Right cardiac atrium (tissue), 5 donors: ENCODE results near the gene GMEB2. TPM values are rescaled to one million over a fixed set of nuclear protein-coding genes. Genes with fewer than 3 reads are reported as not detected.
"Not testable (repeated sequence)": the region's sequence is repeated elsewhere in the genome, so short reads cannot be mapped to it uniquely, and the experiment has no call there.

Source experiments
- ATAC-seq, 2 donors: fragments of 200-7000 bp; cut with Tn5 transposase; one replicate each; pipeline versions ENCODE4 v1.8.0 to v1.9.1; 2020; ENCODE audit warnings: moderate library complexity in 2 of 2, mild to moderate bottlenecking in 1 of 2
- DNase-seq, 3 donors: peaks; one replicate each; pipeline ENCODE4 v3.0.0-alpha.2; 2020
- H3K27ac ChIP-seq: one replicate; pipeline ENCODE4 v1.5.1; 2013; ENCODE audit warnings: mild to moderate bottlenecking, low read length, control low read depth, moderate library complexity
- H3K27me3 ChIP-seq: one replicate; pipeline ENCODE4 v1.6.1; 2013; ENCODE audit not compliant: control insufficient read depth, insufficient read depth
- H3K4me1 ChIP-seq: one replicate; pipeline ENCODE4 v1.6.1; 2013; ENCODE audit warnings: low read length; ENCODE audit not compliant: control insufficient read depth, insufficient read depth
- H3K4me3 ChIP-seq: one replicate; pipeline ENCODE4 v1.5.1; 2013; ENCODE audit warnings: low read length, control low read depth
- H3K9me3 ChIP-seq: one replicate; pipeline ENCODE4 v1.6.1; 2013; ENCODE audit warnings: low read length; ENCODE audit not compliant: control insufficient read depth
- WGBS: extraction: QIAGEN DNeasy Blood & Tissue Kit; methylation state at CpG from one replicate; pipeline ENCODE4 v1.1.7; 2013; 5-methylcytosine and 5-hydroxymethylcytosine counted together
- intact Hi-C, 4 donors: fragments of 100-400 bp; cut with DNase I; formaldehyde crosslinking; loops; one replicate each; pipeline versions ENCODE4 v1.11.0 to v1.14.0; 2022 to 2023
- polyA plus RNA-seq: library from polyadenylated mRNA; stranded (reverse); fragments of 200-250 nt; gene quantifications from one replicate; pipeline ENCODE4 v1.2.3, GENCODE V29; 2013
- total RNA-seq, 4 donors: library from RNA; stranded (reverse); fragmentation: NEBNext Ultra II Directional; extraction: Animal tissue kit (Norgen Biotek cat#: 25700); gene quantifications; one replicate each; pipeline ENCODE4 v1.2.1, GENCODE V29; 2021
- donor health status: healthy with polysubstance abuse.
- donor health status: DM: no; HTN: yes; CAD: no.
- donor health status: DM: no; HTN: no; CAD: no.
- donor health status: DM: no; HTN: yes; CAD: no; lungs with severe emphysema.
- donor health status: DM: yes; HTN: yes; CAD: no.

Gene GMEB2
- total and polyA plus RNA-seq, 5 donors: 6.5 to 7.7 (median 7.1) TPM

DNA sequence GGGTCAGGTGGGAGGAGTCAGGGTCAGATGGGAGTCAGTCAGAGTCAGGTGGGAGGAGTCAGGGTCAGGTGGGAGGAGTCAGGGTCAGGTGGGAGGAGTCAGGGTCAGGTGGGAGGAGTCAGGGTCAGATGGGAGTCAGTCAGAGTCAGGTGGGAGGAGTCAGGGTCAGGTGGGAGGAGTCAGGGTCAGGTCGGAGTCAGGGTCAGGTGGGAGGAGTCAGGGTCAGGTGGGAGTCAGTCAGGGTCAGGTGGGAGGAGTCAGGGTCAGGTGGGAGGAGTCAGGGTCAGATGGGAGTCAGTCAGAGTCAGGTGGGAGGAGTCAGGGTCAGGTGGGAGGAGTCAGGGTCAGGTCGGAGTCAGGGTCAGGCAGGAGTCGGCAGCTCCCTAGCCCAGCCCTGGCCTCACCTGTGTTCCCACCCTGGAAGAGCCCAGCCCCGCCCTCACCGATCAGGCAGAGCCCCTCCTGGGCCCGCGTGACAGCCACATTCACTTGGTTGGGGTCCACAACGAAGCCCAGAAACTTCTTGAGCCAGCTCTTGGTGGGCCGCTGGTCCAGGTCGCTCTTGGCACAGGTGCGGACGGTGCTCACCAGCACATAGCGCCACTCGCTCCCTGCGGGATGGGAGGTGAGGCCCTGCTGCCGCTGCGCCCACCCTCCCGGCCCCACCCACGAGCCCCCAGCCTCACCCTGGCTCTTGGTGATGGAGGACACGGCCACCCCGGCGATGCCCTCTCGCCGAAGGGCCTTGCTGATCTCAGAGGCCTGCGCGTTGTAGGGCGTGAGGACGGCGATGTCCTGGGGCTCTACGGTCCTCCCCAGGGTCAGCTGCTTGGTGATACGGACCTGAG is 67.2 kb downstream of the GMEB2 start:
- peak in 1 of 3 donors; percentile 51 for DNase-seq
- H3K27me3 ChIP-seq, H3K4me3 ChIP-seq, H3K4me1 ChIP-seq, intact Hi-C loops, H3K9me3 ChIP-seq, ATAC-seq, H3K27ac ChIP-seq: not testable (repeated sequence)
- 94% methylated on average over 30 of the region's 31 CpGs for WGBS

GRCh38 chr20:63558804-63559484 is 68.0 kb downstream of the GMEB2 start:
- Histone ChIP-seq H3K27ac (no peak overlapping the region), H3K9me3 (no peaks in the 10 kb centered on the region), H3K4me3 (no peak overlapping the region), H3K27me3 (no peaks in the 10 kb centered on the region), H3K4me1 (no peaks in the 10 kb centered on the region)
- ATAC-seq (no peak), DNase-seq (no peak)
- intact Hi-C loops: no loop called here
- 95% methylated on average over 14 of the region's 14 CpGs for WGBS

GRCh38 chr20:63557481-63557891 is 69.4 kb downstream of the GMEB2 start:
- no peaks in the 10 kb centered on the region for H3K4me1 ChIP-seq
- 90% methylated on average over 19 of the region's 19 CpGs for WGBS
- DNase-seq (no peak), ATAC-seq (no peak)
- H3K4me3 ChIP-seq: no peak overlapping the region
- H3K9me3 ChIP-seq: no peaks in the 10 kb centered on the region
- no peaks in the 10 kb centered on the region for H3K27me3 ChIP-seq
- intact Hi-C loops: no loop called here
- H3K27ac ChIP-seq: no peak overlapping the region

DNA sequence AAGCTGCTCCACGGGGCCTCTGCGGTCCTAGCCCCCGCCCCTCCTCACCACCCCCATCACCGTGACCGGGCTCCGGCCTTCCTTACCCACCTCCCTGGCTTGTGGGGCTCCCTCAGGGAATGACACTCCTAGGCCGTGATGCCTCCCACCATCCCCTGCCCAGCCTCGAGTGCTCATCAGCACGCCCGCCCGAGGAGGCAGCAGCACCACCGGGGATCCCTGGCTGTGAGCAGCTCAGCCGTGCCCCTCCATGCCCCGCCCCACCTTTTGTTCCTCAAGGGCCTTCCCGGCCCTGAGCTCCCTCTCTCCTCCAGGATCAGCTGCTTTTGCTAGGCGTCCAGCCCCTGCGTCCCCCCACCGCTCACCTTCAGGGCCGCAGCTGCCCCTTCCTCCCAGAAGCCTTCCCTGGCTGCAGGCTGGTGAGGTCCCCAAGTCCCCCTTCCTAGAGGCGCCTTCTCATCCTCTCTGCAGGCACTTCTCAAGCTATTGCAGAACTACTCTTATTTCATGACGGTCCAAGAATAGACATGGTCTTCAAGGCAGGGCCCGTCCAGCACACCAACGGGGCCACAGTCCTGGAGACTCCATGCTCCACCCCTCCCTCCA is 69.9 kb downstream of the GMEB2 start:
- Histone ChIP-seq H3K4me1 (no peaks in the 10 kb centered on the region), H3K27ac (no peak overlapping the region), H3K27me3 (no peaks in the 10 kb centered on the region), H3K9me3 (no peaks in the 10 kb centered on the region), H3K4me3 (no peak overlapping the region)
- ATAC-seq (no peak), DNase-seq (no peak)
- intact Hi-C loops: no loop called here
- WGBS: 66% methylated on average over 23 of the region's 23 CpGs

DNA sequence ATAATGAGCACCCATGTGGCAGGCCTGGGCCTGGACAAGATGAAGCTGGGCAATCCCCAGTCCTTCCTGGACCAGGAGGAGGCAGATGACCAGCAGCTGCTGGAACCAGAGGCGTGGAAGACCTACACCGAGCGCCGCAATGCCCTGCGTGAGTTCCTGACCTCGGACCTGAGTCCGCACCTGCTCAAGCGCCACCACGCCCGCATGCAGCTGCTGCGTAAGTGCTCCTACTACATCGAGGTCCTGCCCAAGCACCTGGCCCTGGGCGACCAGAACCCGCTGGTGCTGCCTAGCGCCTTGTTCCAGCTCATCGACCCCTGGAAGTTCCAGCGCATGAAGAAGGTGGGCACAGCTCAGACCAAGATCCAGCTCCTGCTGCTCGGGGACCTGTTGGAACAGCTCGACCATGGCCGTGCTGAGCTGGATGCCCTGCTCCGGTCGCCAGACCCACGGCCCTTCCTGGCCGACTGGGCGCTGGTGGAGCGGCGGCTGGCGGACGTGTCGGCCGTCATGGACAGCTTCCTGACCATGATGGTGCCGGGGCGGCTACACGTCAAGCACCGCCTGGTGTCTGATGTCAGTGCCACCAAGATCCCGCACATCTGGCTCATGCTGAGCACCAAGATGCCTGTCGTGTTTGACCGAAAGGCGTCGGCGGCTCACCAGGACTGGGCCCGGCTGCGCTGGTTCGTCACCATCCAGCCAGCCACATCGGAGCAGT is 71.1 kb downstream of the GMEB2 start:
- ATAC-seq (no peak), DNase-seq (no peak)
- 94% methylated on average over 45 of the region's 45 CpGs for WGBS
- Histone ChIP-seq H3K4me1 (no peaks in the 10 kb centered on the region), H3K9me3 (no peaks in the 10 kb centered on the region), H3K27me3 (no peaks in the 10 kb centered on the region), H3K4me3 (no peak overlapping the region), H3K27ac (no peak overlapping the region)
- intact Hi-C loops: no loop called here

GRCh38 chr20:63554361-63555278 is 72.3 kb downstream of the GMEB2 start:
- Histone ChIP-seq H3K4me1 (no peaks in the 10 kb centered on the region), H3K4me3 (peak overlapping the region; percentile 55), H3K27me3 (no peaks in the 10 kb centered on the region), H3K9me3 (no peaks in the 10 kb centered on the region), H3K27ac (no peak overlapping the region)
- intact Hi-C loops: no loop called here
- DNase-seq (no peak), ATAC-seq (no peak)
- 75% methylated on average over 38 of the region's 38 CpGs for WGBS

GRCh38 chr20:63553933-63554290 is 73.0 kb downstream of the GMEB2 start, which contains the start of gene FNDC11:
TSS of gene FNDC11 (plus strand) at chr20:63554159. CDS start at chr20:63555664, 1,505 bp downstream.
- peak; percentile 68 to 86 (median 79) for DNase-seq

DNA sequence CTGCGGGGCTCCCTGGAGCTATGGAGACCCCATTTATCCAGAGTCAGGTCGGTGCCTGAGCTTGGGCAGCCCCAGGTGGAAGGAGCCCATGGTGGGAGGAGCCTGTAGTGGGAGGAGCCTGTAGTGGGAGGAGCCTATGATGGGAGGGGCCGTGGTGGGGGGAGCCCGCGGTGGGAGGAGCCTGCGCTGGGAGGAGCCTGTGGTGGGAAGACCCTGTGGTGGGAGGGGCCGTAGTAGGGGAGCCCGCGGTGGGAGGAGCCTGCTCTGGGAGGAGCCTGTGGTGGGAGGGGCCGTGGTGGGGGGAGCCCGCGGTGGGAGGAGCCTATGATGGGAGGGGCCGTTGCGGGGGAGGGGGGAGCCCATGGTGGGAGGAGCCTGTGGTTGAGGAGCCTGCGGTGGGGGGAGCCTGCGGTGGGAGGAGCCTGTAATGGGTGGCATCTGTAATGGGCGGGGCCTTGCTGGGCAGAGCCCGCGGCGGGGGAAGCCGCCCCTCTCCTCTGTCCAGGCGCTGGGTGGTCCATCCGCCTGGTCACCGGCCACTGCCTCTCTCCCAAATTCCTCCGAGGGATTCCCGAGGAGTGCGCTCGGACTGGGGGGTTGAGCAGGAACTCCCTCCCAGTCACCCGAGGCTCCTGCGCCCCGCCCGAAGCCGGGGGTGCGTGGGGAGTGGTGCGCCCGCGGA is 73.5 kb downstream of the GMEB2 start:
- peak overlapping the region; percentile 55 for H3K4me3 ChIP-seq
- H3K27me3 ChIP-seq: no peaks in the 10 kb centered on the region
- H3K9me3 ChIP-seq: no peaks in the 10 kb centered on the region
- DNase-seq (peak; percentile 90 to 96 (median 91)), ATAC-seq (peak; percentile 82 to 83)
- no peaks in the 10 kb centered on the region for H3K4me1 ChIP-seq
- intact Hi-C loops: no loop called here
- 2% methylated on average over 37 of the region's 37 CpGs for WGBS
- no peak overlapping the region for H3K27ac ChIP-seq

More at GRCh38 chr20:63553933-63554290, 73.0 kb downstream of the GMEB2 start, which contains the start of gene FNDC11:
- H3K4me1 ChIP-seq: no peaks in the 10 kb centered on the region
- H3K9me3 ChIP-seq: no peaks in the 10 kb centered on the region
- peak; percentile 28 to 63 for ATAC-seq
- intact Hi-C loops: no loop called here
- WGBS: 2% methylated on average over 34 of the region's 34 CpGs
- no peak within 1 kb of the TSS for H3K27ac ChIP-seq
- peak within 1 kb of the TSS; percentile 55 for H3K4me3 ChIP-seq
- no peaks in the 10 kb centered on the region for H3K27me3 ChIP-seq

DNA sequence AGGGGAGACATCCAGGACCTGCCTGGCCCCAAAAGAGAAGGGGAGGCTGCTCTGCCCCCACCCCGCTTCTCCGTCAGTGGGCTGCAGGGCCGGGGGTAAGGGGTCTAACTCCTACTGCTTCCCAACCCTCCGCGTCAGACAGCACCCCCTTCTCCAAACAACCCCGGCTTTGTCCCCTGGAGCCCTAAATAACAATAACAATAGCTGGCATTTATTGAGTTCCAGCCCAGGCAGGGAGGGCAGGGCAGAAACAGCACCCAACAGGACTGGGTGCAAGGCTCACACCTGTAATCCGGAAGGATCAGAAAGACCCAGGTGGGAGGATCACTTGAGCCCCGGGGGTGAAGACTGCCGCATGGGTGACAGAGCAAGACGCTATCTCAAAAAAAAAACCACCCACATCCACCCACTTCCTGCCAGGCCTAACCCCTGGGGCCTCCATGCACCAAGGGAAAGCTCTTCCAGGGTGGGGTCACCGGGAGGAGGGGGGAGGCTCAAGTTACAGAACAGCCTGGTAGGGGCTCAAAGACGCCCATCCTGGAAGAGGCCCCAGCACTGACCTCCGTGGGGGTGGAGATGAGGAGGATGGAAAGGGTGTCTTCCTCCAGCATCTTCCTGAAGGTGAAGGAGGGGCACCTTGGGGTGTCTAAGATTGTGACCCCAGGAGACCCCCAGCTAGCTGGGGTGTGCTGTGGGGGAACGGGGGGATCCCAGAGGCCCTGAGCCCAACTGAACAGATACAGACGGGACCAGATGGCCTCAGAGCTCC is 74.2 kb downstream of the GMEB2 start:
- Histone ChIP-seq H3K4me1 (no peaks in the 10 kb centered on the region), H3K27ac (no peak overlapping the region), H3K27me3 (no peaks in the 10 kb centered on the region), H3K9me3 (no peaks in the 10 kb centered on the region), H3K4me3 (no peak overlapping the region)
- intact Hi-C loops: no loop called here
- 42% methylated on average over 15 of the region's 15 CpGs for WGBS
- ATAC-seq (peak in 1 of 2 donors; percentile 1), DNase-seq (no peak)
